ENCODE measurements around the gene DIAPH2.

GRCh38 chrX:97155816-97156215 lies 471.2 kb downstream of the DIAPH2 start:
- TF ChIP-seq, protein P1, sequence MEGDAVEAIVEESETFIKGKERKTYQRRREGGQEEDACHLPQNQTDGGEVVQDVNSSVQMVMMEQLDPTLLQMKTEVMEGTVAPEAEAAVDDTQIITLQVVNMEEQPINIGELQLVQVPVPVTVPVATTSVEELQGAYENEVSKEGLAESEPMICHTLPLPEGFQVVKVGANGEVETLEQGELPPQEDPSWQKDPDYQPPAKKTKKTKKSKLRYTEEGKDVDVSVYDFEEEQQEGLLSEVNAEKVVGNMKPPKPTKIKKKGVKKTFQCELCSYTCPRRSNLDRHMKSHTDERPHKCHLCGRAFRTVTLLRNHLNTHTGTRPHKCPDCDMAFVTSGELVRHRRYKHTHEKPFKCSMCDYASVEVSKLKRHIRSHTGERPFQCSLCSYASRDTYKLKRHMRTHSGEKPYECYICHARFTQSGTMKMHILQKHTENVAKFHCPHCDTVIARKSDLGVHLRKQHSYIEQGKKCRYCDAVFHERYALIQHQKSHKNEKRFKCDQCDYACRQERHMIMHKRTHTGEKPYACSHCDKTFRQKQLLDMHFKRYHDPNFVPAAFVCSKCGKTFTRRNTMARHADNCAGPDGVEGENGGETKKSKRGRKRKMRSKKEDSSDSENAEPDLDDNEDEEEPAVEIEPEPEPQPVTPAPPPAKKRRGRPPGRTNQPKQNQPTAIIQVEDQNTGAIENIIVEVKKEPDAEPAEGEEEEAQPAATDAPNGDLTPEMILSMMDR (IDR thresholded peaks at IDR 0.05; ENCODE audit: low read depth, low read length, poor library complexity, severe bottlenecking) = no peak
- no peak for TF ChIP-seq EZH2phosphoT487 (IDR thresholded peaks at IDR 0.05; ENCODE audit: borderline replicate concordance, low read length)

Measured in DOHH2 (cell line).